SU-DHL-6 (cell line): Measurements from ENCODE around the gene CGB7.

ENCODE experiments used
- CTCF ChIP-seq: fragments of 200-600 bp; sonication (generic); IDR thresholded peaks from one replicate; pipeline ENCODE4 v1.5.1; 2017; ENCODE audit warnings: antibody characterized with exemption, mild to moderate bottlenecking, low read length, moderate library complexity; ENCODE audit not compliant: insufficient read depth, poor library complexity, severe bottlenecking
- EZH2phosphoT487 ChIP-seq: fragments of 200-600 bp; sonication (generic), shearing (Covaris generic); conservative IDR thresholded peaks from 2 replicates; pipeline ENCODE4 v1.6.1; 2018; ENCODE audit warnings: mild to moderate bottlenecking, antibody characterized with exemption, low read length, moderate library complexity, mixed read lengths

GRCh38 chr19:49059053-49059452 lies 1.5 kb upstream of the CGB7 start:
- TF ChIP-seq CTCF (no peak), EZH2phosphoT487 (no peak)
